Cardiac septum (tissue), 1 donor: ENCODE data around the gene CFAP410. TPM values are rescaled to one million over a fixed set of nuclear protein-coding genes. Genes with fewer than 3 reads are reported as not detected.
"Not testable (repeated sequence)": the region's sequence is repeated elsewhere in the genome, so short reads cannot be mapped to it uniquely, and the experiment has no call there.

Source experiments
- DNase-seq: peaks from one replicate; pipeline ENCODE4 v3.0.0-alpha.2; 2020; ENCODE audit warnings: low spot score
- intact Hi-C: fragments of 100-400 bp; cut with DNase I; formaldehyde crosslinking; loops from one replicate; pipeline ENCODE4 v1.14.0; 2022
- total RNA-seq: library from RNA; stranded (reverse); fragmentation: NEBNext Ultra II Directional; extraction: Animal tissue kit (Norgen Biotek cat#: 25700); gene quantifications from one replicate; pipeline ENCODE4 v1.2.1, GENCODE V29; 2021
- donor health status: DM: no; HTN: no; CAD: no.

Gene CFAP410
- total RNA-seq, 1 donor from 2014 or later = 15.8 TPM

DNA sequence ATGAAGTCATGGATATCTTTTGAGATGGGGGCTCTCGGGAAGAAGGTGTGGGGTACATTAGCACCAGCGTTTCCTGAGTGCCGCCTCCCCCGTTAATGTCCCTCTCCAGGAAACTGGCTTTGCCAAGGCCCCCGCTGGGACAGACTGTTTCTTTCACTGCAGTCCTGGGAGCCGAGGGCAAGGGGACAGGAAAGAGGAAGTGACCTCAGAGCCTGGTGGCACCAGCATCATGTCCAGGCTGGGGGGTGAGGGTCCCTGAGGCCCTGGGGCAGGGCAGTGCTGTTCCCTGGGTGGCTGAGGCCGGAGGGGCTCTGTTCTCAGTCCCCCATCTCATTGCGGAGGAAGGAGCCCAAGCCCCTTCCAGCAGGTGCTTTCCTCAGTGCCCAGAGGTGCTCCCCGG, 33.5 kb downstream of the CFAP410 start:
- DNase-seq = no peak
- intact Hi-C loops = loop anchor here (10.0 kb wide), 1 partner anchor 291 kb away; the partner anchor contains the start of gene TRAPPC10

DNA sequence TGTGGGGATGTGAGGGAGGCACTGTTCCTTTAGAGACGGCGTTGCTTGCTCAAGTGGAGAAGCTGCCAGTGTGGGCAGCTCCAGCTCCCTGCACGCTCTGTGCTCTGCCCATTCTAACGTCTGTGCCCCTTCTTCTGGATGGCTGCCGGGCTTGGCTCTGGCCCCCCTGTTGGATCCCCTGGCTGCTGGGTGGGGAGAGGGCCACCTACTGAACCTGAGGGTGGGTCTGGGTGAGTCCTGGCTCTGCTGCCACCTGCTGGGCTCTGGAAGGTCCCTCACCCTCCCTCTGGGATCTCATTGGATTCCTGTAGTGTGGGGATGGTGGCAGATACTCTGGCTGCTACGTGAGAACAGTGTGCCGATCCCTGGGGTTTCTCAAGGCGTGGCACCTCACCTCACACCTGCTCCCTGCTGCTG, 34.3 kb downstream of the CFAP410 start:
- intact Hi-C loops = loop anchor here (10.0 kb wide), 1 partner anchor 290 kb away; the partner anchor contains the start of gene TRAPPC10
- DNase-seq = no peak

GRCh38 chr21:44304011-44304616, 35.1 kb downstream of the CFAP410 start:
- intact Hi-C loops = loop anchor here (10.0 kb wide), 1 partner anchor 289 kb away; the partner anchor contains the start of gene TRAPPC10

DNA sequence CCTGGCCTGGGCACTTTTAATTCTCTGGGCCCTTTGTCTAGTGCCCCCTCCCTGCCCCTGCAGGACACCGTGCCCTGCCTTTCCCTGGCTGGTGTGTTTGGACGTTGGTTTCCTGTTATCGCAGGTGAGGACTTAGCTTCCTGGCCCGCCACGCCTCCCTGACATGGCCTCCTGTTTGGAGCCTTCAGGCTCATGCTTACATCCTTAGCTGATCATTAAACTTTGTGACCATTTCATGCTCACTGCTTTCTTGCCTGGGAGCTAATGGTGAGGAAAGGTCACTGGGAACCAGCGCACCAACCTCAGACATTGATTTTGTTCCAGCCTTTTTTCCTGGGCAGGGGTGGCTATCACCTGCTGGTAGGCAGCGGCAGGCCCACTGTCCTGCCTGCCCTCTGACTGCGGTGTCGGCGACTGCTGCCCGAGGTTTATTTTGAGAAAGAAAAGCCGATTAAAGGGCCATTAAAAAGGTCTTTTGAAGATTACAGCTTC, 35.7 kb downstream of the CFAP410 start:
- intact Hi-C loops = loop anchor here (10.0 kb wide), 1 partner anchor 289 kb away; the partner anchor contains the start of gene TRAPPC10
- DNase-seq = no peak

More at GRCh38 chr21:44304011-44304616, 35.1 kb downstream of the CFAP410 start:
- DNase-seq = no peak

DNA sequence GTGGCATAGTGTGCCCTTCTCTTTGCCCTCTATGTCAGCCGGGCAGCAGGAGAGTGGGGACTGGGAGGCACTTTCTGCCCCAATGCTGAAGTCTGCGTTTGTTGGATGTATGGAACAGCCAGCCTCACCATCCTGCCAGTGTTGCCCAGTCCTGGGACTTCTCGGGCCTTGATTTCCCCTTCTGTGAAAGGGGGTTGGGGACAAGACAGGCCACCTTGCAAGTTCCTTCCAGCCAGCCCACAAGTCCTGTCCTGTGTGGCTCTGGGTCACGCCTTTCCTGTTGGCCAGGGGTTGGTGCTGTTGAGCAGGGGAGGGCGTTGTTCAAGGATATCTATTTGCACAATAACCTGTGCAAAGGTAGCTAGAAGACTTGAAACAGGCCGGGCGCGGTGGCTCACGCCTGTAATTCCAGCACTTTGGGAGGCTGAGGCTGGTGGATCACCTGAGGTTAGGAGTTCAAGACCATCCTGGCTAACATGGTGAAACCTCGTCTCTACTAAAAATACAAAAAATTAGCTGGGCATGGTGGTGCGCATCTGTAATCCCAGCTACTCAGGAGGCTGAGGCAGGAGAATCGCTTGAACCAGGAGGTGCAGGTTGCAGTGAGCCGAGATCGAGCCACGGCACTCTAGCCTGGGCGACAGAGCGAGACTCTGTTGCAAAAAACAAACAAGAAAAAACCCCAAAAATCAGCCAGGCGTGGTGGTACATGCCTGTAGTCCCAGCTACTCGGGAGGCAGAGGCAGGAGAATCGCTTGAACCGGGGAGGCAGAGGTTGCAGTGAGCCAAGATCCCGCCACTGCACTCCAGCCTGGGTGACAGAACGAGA, 36.4 kb downstream of the CFAP410 start:
- intact Hi-C loops = loop anchor here (10.0 kb wide), 1 partner anchor 288 kb away; the partner anchor contains the start of gene TRAPPC10
- DNase-seq = not testable (repeated sequence)

DNA sequence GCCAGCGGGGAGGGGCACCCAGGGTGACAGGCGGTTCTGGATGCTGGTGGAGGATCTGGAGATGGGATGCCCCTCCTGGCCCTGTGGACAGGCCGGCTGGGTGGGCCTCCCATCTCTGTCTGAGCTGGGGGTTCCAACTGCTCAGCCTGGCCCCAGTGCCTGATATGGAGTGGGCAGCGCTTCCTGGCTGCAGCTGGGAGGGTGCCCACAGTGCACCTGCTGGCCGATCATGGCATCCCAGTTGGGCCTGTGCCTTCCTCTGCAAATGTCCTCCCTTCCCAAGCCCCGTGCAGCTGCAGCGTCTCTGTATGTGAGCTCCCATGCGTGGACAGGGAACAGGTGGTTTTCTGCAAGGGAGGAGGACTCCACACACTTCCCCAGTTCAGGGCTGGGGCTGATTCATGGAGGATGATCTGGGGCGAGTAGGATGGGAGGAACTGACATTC, 37.2 kb downstream of the CFAP410 start:
- no peak for DNase-seq
- intact Hi-C loops = loop anchor here (10.0 kb wide), 1 partner anchor 287 kb away; the partner anchor contains the start of gene TRAPPC10

- intact Hi-C loops = loop anchor here (10.0 kb wide), 1 partner anchor 286 kb away; the partner anchor contains the start of gene TRAPPC10
- no peak for DNase-seq
Measured at GRCh38 chr21:44301141-44301540, 38.0 kb downstream of the CFAP410 start.

GRCh38 chr21:44300262-44300959, 38.8 kb downstream of the CFAP410 start:
- peak; percentile 89 for DNase-seq
- intact Hi-C loops = loop anchor here (10.0 kb wide), 1 partner anchor 286 kb away; the partner anchor contains the start of gene TRAPPC10

DNA sequence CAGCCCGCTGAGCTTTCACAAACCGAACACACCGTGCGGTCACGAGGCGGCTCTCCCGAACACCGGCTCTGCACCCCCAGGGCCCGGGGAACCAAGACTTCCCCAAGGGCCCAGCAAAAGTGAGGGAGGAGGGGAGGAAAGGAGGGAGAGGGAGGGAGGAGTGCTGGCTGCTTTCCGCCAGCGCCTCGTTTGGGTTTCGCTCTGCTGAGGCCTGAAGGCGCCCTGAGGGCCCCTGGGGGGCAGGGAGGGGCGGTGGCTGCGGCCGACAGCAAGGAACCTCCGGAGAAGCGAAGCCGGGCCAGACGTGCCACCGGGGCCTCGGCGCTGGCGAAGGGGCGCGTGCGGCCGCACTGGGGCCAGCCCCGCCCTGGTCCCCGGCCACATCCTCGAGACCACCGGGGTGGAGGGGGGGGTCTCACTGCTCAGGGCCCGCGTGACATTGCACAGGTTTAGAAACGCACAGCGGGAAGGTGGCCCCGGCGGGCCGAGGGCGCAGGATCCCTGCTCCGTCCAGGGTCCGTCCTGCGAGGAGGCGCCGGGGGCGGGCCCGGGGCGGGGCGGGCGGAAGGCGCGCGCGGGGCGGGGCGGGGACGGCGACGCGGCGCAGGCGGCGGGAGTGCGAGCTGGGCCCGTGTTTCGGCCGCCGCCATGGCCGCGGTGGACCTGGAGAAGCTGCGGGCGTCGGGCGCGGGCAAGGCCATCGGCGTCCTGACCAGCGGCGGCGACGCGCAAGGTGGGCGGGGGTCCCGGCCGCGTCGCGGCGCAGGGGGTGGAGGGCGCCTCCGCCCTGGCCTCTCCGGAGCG, 39.5 kb downstream of the CFAP410 start, which contains the start of gene PFKL:
PFKL (plus strand) TSS at position 596 of the 804 bp plus-strand sequence; CDS start at position 649, 53 bp downstream.
- DNase-seq = peak; percentile 88
- intact Hi-C loops = loop anchor here (10.0 kb wide), 1 partner anchor 285 kb away; the partner anchor contains the start of gene TRAPPC10

- intact Hi-C loops = no loop called here
- DNase-seq = no peak
Measured at GRCh38 chr21:44299085-44299457, 40.1 kb downstream of the CFAP410 start.

GRCh38 chr21:44298301-44298700, 40.9 kb downstream of the CFAP410 start:
- no peak for DNase-seq
- intact Hi-C loops = no loop called here

GRCh38 chr21:44297525-44298290, 41.5 kb downstream of the CFAP410 start:
- DNase-seq = peak; percentile 93
- intact Hi-C loops = no loop called here

DNA sequence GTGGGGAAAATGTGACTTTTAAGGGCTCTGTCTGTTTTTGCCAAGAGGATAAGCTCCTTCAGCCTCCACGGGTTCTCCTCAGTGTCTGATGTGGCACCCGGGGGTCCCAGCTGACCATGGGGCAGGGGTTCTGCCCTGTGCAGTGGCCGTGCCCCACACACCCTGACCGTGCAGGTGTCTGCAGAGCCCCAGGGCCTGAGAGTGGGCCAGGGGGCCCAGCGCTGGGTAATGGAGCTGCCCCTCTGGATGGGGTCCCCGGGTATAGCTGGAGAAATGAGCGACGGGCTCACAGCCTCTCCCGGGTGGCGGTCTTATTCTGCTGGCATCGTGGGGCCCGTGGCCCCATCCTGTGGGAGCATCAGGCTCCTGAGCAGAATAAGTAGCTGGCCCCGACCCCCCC, 42.3 kb downstream of the CFAP410 start:
- intact Hi-C loops = no loop called here
- DNase-seq = no peak

DNA sequence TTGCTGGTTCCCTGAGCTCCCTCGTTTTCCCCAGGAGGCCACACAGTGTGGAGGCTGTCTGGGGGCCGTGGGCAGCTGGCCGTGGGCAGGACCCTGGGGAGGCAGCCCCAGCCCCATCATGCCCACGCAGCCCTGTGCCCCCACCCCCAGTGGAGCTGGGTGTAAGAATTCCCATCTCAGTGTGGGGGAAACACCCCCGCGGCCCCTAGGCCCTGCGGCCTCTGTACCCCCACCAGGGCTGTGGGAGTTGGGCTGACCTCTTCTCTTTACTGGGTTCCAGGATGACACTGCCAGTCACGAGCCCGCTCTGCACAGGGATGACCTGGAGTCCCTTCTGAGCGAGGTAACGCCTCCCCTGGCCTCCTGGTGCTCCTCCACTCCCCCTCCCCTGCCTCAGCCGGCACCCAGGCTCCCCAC, 43.1 kb downstream of the CFAP410 start:
- no peak for DNase-seq
- intact Hi-C loops = no loop called here

- intact Hi-C loops = no loop called here
- no peak for DNase-seq
Measured at GRCh38 chr21:44295646-44296045, 43.5 kb downstream of the CFAP410 start.

DNA sequence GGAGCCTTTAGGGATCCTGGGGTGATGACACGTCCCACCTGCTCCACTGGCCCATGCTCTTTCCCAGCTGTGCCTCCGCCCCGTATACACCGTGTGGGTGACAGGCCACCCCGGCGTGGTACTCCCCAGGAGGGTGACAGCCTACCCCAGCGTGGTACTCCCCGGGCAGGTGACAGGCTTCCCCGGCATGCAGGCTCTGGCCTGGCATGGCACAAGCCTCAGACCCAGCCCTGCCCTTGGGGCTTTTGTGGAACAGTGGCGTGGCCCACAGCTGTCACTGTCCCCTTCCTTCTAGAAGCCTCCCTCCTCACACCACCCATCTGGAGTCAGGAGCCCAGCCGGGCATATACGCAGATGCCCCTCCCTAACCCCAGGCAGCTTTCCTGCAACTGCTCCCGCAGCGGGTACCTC, 44.0 kb downstream of the CFAP410 start:
- no peak for DNase-seq
- intact Hi-C loops = no loop called here

- intact Hi-C loops = no loop called here
- no peak for DNase-seq
Measured at GRCh38 chr21:44294391-44295162, 44.6 kb downstream of the CFAP410 start.
